NCI-H226 (cell line): ENCODE measurements around the gene MRNIP.
"Not testable (repeated sequence)": the region's sequence is repeated elsewhere in the genome, so short reads cannot be mapped to it uniquely, and the experiment has no call there.

Experiments used
- DNase-seq: peaks from one replicate; pipeline ENCODE4 v3.0.0-alpha.2; 2015

Gene MRNIP

DNA sequence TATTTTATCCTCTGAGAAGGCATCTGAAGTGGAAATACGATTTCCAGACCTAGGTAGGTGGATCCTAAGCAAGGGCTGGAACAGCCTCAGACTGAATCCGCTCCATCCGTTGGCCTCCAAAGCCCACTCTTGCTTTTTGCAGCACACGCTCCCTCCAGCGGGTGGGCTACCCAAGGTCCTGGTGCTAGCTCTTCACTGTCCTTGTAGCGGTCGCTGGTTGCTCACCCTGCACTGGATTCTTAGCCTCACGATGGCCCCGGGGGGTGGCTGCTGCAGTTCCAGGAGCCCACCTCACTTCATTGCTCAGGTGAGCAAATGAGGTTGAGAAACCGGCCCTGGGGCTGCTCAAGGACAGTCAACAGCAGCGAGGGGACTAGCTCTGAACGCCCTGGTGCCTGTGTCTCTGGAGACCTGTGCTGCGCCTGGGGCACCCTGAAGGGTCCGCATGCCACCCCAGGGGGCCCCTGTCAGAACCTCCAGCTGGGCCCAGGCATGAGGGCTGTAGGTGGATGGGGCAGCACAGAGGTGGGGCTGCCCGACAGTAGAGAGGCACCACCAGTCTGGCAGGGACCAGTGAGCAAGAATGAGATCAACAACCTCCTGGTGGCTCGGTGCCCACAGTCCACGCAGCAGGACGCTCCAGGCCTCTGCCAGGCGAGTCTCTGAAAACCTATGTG, 56.3 kb downstream of the MRNIP start:
- no peak for DNase-seq

- no peak for DNase-seq
These were observed 57.1 kb downstream of the MRNIP start for GRCh38 chr5:179801304-179802206.

DNA sequence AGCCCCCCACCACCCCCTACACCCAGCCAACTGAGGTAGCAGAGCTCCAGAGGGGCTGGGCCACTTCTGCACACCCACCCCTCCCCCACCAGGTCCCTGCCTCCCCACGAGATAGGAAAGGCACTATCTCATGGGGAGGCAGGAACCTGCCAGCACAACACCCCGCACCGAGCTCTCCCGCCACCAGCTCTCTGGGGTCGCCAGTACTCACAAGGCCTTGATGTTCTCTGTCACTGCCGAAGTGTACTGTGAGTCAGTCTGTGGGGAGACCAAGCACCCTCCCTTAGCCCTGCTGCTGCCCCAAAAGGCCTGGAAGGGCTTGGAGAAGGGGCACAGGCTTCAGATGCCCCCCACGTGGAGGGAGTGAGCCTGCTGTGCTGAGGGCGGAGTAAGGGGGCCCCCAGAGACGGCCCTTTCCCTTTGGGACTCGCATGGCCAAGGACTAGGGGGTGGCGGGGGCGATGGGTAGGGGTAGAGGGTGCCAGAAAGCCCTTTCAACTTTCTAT, 57.9 kb downstream of the MRNIP start:
- no peak for DNase-seq

- DNase-seq = no peak
These were observed 58.4 kb downstream of the MRNIP start for GRCh38 chr5:179800071-179800695.

DNA sequence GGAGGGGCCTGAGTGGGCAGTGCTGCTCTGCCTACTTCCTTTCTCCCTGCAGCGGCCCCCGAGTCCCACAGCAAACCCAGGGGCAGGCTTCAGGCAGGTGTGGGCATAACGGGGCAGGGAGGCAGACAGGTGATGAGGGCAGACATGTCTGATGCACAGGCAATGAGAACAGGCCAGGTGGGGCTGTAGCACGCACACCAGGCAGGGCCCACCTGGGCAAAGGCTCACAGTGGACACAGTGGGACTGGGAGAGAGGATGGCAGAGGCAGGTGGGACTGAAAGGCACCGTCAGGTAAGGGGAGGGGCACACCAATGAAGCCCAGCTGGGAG, 59.0 kb downstream of the MRNIP start:
- no peak for DNase-seq

GRCh38 chr5:179798771-179799643, 59.6 kb downstream of the MRNIP start:
- no peak for DNase-seq

- DNase-seq = no peak
These were observed 60.4 kb downstream of the MRNIP start for GRCh38 chr5:179798144-179798770.

- no peak for DNase-seq
These were observed 60.9 kb downstream of the MRNIP start for GRCh38 chr5:179797741-179798140.

GRCh38 chr5:179796877-179797608, 61.6 kb downstream of the MRNIP start:
- DNase-seq = no peak

DNA sequence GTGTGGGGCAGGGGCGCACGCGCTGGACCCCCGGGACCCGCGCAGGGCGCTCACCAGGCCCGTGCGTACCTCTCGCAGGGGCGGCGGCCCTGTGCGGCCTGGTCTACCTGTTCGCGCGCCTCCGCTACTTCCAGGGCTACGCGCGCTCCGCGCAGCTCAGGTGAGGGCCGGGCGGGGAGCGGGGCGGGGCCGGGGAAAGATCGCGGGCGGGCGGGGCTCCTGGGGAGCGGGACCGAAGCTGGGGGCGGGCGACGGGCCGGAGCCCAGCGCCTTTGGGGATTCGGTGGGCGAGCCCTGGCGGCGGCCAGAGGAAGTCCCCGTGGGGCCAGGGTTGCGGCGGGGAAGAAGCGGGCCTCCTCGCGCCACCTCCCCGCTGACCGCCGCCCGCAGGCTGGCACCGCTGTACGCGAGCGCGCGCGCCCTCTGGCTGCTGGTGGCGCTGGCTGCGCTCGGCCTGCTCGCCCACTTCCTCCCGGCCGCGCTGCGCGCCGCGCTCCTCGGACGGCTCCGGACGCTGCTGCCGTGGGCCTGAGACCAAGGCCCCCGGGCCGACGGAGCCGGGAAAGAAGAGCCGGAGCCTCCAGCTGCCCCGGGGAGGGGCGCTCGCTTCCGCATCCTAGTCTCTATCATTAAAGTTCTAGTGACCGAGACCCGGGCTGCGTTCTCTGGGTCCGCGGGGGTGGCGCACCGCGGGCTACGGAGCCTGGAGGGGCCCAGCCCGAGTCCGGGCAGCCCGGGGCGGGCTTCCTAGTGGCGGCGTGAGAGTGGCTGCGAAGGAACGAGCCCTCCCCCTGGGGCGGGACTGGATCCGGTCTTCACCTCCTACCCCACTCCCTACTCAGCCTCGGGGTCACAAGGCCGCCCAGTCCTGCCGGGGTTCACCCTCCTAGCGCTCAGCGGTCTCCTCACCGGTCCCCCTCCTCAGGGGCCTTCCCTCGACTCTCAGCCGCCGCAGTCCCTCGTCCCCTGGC, 62.5 kb downstream of the MRNIP start:
- DNase-seq = peak; percentile 86

DNA sequence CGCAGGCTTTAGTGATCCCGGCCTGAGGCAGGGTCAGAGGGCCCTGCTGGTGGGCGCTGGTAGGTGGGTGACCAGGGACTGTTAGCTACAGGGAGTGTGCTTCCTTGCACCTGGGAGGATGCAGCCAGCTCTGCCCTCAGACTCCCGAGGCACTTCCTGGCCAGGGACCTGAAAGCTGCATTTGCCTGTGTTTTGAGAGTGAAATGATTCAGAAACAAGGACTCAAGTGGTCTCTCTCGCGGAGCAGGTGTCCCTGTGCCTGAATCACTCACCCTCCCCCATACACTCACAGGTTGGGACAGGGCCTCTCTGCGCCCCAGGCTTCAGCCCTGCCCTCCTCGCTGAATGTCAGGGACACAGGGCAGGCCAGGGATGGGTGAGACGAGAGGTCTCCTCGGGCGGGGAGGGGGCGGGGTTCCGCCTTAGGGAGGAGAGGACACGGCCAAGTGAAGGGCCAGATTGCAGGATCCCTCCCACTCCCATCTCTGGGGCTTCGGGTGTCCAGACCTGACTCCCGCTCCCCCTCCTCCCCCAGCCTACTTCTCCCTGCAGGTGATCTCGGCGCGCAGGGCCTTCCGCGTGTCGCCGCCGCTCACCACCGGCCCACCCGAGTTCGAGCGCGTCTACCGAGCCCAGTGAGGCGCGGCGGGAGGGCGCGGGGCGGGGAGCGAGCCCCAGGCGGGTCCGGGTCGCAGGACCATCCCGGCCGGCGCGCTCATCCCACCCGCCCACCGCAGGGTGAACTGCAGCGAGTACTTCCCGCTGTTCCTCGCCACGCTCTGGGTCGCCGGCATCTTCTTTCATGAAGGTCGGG, 63.4 kb downstream of the MRNIP start:
- DNase-seq = no peak

GRCh38 chr5:179794575-179794974, 64.0 kb downstream of the MRNIP start:
- DNase-seq = no peak

GRCh38 chr5:179794171-179794570, 64.4 kb downstream of the MRNIP start:
- DNase-seq = no peak

DNA sequence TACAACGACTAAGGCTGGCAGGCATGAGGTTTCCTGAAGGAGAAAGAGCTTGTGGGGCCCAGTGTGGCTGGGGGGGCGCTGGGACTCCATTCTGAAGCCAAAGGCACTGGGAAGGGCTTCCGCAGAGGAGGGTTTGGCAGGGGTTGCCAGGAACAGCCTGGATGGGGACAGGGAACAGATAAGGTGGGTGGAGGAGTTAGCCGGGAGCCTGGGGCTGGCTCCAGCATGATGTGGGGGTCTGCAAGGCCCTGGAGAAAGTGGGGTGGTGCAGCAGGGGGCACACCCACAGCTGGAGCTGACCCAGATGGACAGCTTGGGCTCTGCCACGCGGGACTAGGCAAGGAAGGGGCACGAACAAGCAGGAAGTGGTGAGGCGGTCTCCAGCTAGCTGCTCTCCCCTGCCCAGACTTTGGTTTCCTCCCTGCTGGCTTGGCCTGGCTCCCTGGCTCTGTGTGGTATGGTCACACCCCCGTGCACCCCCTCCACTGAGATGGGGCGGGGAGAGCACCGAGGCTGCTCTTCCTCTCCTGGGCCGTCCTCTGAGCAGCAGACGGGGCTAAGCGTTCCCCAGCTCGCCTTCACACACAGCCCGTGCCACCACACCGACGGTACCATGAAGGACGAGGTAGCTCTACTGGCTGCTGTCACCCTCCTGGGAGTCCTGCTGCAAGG, 65.0 kb downstream of the MRNIP start, which contains the start of gene LTC4S:
Gene LTC4S, plus strand, starts transcription at position 519 of the 672 bp plus-strand sequence. Its CDS starts 95 bp downstream, at position 614.
- DNase-seq = peak; percentile 78

GRCh38 chr5:179792612-179793467, 65.8 kb downstream of the MRNIP start:
- DNase-seq = no peak

GRCh38 chr5:179791881-179792611, 66.6 kb downstream of the MRNIP start:
- DNase-seq = no peak

DNA sequence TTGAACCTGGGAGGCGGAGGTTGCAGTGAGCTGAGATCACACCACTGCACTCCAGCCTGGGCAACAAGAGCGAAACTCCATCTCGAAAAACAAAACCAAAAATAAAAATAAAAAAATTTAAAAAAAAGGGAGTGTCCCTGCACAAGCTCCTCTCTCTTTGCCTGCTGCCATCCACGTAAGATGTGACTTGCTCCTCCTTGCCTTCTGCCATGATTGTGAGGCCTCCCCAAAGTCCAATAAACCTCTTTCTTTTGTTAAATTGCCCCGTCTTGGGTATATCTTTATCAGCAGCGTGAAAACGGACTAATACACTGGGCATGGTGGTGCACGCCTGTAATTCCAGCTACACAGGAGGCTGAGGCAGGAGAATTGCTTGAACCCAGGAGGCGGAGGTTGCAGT, 69.3 kb downstream of the MRNIP start:
- DNase-seq = not testable (repeated sequence)
